ENCODE data around the gene DHRS13.

- TF ChIP-seq, protein P1, sequence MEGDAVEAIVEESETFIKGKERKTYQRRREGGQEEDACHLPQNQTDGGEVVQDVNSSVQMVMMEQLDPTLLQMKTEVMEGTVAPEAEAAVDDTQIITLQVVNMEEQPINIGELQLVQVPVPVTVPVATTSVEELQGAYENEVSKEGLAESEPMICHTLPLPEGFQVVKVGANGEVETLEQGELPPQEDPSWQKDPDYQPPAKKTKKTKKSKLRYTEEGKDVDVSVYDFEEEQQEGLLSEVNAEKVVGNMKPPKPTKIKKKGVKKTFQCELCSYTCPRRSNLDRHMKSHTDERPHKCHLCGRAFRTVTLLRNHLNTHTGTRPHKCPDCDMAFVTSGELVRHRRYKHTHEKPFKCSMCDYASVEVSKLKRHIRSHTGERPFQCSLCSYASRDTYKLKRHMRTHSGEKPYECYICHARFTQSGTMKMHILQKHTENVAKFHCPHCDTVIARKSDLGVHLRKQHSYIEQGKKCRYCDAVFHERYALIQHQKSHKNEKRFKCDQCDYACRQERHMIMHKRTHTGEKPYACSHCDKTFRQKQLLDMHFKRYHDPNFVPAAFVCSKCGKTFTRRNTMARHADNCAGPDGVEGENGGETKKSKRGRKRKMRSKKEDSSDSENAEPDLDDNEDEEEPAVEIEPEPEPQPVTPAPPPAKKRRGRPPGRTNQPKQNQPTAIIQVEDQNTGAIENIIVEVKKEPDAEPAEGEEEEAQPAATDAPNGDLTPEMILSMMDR (conservative IDR thresholded peaks at IDR 0.05 in 1 of 2, IDR thresholded peaks at IDR 0.05 in 1 of 2; ENCODE audit: extremely low read depth in 1 of 2, insufficient read depth in 1 of 2, low read depth in 1 of 2, low read length in 2 of 2), result no peak
- TF ChIP-seq EZH2 (IDR thresholded peaks at IDR 0.05; ENCODE audit: borderline replicate concordance, low read length), result no peak
Observed at GRCh38 chr17:28864991-28865849, 37.7 kb downstream of the DHRS13 start.
